NCI-H2029 (cell line): Measurements from ENCODE around the gene PCP4L1.

ENCODE experiments used
- DNase-seq: peaks from one replicate; lab custom pipeline; 2025; lab: John Stamatoyannopoulos, UW

Gene PCP4L1

DNA sequence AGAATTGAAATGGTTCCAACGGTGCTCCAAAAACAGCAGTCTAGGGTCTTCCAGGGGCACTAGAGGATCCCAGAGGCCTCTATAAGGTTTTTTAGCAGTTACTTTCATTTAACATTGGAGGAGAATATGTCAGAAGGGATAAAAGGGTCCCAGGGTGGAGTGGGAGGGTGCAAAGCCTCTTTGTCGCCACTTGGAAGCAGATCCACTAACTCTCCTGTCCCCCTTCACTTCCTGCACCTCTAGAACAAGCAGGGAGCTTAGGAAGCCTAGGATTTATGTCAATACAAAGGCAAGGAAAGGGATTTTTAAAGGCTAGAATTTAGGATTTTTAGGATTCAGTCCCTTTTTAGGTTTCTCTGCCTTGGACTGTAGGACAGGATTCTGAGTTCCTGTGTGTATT lies 8.3 kb downstream of the PCP4L1 start:
- no peak for DNase-seq

DNA sequence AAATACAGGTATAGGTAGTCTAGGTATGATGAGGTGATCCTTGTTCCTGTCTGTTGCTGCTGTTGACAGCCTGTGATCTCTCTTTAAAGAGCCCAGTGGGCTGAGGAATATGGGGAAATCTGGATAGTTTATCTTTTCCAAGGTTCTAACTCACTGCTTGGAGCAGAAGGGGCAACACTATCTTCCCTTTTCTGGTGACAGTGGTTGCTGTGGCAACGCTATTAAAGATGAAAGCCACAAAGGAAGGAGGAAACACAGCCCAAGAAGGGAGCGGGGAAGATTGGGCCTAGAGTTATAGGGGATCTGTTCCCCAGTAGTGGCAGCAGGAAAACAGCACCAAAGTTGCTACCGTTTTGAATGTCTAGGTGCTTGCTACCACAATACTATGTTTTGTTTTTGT lies 8.8 kb downstream of the PCP4L1 start:
- DNase-seq = no peak

DNA sequence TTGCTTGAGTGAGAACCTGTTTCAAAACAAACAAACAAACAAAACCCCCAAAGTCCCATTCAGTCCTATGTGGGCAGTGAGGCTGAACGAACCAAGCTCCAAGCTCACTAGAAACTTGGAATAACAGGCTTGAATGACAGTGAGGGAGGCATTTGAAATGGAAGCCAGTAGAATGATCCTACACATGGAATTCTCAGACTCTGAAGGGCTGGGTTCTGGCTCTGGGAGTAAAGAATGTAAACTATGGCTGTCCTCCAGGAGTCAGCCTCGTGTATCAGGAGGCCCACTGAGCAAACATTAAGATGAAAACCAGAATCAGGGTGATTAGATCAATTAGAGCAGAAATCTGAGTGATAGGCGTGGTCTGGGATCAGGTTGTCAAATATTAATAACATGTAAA lies 14.9 kb downstream of the PCP4L1 start:
- DNase-seq = no peak

DNA sequence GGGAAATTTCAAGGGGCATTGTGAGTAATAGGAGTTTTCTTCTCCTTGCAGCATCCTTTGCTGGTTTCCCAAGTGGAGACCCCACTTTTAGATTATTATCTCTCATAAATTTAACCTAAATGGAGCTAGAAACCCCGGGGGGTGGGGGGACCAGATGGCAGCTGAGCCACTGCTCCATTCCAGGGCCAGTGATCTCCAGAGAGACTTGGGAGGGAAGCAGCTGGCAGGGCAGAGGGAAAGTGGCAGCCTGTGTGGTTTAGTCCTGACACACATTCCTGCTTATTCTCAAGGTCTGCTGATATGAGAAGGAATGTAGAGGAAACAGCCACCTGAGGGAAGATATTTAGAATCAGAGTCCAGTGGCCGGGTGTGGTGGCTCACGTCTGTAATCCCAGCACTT lies 16.3 kb downstream of the PCP4L1 start:
- no peak for DNase-seq

DNA sequence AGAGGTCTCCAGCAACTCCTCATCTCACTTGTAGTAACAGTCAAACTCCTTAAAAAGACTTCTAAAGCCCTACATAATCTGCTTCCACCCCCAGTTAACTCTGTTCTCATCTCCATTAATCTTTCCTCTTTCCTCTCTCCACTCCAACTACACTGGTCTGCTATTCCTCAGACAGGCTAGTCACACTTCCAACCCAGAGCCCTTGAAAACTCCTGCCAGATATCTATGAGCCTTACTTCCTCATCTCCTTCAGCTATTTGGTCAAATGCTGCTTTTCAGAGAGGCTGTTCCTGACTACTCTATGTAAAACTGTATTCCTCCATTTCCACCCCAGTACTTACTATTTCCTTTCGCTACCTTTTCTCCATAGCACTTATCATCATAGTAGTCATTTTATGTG lies 24.4 kb downstream of the PCP4L1 start:
- no peak for DNase-seq

DNA sequence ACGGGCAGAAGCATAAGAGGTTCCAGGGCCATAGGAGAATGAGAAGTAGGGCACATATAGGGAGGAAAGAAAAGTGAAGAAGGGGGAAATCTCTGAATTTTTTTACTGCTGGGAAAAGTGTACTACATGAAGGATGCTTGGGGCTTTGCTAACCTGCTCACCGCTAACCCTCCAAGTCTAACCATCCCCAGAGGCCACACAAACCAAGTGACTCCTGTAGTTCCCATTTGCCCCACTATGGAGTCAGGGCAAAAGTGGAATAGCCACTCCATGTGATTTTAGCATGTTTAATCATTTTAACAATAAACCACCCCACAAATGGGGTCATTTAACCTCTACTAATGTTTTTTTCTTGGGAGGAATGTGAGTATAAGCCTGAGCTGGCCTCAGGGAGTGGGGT lies 26.6 kb downstream of the PCP4L1 start:
- no peak for DNase-seq

DNA sequence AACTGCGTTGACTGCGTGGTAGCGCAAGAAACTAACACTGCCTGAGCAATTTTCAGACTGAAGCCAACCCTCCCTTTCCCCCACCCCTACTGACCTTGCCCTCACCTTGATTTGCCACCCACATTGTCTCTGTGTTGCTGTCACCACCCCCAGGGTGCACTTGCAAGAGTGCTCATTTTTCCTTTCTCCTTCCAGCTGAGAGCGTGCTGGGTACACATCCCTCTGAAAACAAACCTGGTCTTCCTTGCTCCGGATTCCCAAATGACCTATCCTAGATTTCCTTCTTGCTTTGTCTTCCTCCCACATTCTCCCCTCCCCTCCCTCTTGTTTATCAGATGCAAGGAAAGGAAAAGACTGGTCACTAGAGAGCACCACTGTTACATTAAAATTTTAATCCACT lies 27.0 kb downstream of the PCP4L1 start:
- no peak for DNase-seq

DNA sequence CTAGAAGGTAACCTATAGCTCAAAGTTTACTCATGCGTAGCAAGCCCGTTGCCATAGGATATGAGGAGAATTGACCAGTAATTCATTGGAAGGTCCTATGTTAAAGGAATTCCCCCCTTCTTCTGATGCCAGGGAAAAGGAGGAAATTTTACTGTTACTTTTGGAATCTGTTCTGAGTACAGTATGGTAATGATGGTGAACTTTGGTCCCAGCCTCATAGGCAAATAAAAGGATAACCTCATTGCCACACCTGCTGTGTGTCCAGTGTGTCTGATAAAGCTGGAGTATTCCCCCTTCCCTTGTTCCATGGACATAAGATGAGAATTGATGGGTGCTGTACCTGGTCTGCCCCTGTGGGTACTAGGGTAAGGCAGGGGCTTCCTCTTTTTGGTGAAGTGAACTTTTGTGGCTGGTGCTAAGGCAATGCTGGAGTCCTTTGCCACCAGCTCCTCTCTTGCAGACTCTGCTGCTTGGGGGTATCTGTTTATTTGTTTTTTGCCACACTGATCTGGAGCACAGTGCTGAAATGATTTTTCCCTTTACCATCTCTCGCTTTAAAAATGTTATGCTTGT lies 29.0 kb downstream of the PCP4L1 start:
- no peak for DNase-seq

DNA sequence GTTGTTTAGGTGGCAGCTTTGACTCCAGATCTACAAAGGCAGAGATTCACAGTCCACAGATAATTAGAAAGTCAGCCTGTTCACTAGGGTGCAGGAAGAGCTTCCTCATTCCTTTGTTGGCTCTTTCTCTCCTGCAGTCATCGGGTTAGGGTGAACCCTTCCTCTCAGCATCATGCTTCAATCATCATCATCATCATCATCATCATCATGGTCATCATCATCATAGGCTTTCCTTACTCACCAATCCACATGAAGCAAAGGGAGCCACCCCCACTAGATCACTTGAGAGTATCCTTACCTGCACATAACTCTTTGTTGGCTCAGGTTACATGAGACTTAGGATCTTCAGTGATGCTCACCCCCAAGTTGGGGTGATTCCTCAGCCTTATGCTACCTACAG lies 32.2 kb downstream of the PCP4L1 start:
- DNase-seq = no peak

DNA sequence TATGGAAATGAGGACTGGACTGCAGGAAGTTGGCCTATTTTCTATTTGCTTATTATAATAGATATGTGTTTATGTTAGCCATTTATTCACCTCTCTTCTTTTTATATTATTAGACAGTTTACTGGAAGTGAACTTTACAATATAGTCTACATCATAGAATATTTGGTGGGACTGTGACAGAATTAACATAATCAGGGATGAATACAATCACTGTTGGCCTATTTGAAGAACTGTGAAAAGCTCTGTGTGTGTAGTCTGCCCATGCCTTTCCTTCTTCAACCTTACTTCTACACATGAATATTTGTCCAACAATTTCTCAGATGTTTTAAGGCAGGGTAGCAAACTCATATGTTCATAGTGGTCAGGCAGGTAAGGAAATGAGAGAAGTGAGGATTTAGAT lies 38.9 kb downstream of the PCP4L1 start:
- DNase-seq = no peak

DNA sequence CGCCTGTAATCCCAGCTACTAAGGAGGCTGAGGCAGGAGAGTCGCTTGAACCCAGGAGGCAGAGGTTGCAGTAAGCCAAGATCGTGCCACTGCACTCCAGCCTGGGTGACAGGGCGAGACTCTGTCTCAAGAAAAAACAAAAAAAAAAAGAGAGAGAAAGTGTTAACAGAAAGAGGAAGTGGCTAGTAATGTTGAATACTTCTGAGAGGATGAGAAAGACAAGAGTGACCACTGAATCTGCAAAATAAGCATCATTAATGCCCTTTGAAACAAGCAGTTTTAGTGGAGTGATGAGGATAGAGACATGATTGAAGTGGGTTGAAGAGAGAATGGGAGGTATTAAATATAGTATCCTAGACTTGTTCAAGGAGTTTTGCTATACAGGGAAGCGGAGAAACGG lies 39.6 kb downstream of the PCP4L1 start:
- no peak for DNase-seq

DNA sequence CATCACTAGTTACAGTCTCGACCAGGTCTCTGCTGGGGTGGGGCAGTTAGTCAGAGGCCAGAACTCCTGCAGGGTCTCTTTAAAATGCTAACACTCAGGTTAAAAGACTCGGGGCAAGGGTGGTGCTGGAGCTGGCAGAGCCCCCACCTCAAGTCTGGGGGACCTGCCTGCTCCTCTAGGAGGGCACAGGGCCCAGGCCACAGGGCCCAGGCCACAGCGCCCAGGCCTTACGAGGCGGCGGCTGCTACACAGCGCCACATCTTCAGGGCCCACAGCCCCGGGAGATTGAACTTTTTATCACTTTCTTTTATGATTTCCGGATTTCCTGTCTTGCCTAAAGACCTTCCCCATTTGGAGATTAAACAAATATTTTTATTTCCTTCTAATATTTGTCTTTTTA lies 40.8 kb downstream of the PCP4L1 start:
- DNase-seq = no peak

DNA sequence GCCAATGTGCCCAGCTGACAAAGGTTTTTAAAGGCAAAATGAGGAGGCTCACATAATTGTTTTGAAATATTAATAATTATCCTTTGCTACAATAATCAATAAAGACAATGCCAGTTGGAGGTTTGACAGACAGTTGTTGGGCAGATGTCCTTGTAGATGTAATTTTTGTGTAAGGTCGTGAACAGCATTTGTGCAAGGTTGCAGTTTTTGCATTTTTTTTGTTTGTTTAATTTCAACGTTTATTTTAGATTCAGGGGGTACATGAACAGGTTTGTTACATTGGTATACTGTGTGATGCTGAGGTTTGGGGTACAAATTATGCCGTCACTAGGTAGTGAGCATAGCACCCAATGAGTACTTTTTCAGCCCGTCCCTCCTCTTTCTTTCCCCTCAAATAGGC lies 41.9 kb downstream of the PCP4L1 start:
- DNase-seq = no peak

DNA sequence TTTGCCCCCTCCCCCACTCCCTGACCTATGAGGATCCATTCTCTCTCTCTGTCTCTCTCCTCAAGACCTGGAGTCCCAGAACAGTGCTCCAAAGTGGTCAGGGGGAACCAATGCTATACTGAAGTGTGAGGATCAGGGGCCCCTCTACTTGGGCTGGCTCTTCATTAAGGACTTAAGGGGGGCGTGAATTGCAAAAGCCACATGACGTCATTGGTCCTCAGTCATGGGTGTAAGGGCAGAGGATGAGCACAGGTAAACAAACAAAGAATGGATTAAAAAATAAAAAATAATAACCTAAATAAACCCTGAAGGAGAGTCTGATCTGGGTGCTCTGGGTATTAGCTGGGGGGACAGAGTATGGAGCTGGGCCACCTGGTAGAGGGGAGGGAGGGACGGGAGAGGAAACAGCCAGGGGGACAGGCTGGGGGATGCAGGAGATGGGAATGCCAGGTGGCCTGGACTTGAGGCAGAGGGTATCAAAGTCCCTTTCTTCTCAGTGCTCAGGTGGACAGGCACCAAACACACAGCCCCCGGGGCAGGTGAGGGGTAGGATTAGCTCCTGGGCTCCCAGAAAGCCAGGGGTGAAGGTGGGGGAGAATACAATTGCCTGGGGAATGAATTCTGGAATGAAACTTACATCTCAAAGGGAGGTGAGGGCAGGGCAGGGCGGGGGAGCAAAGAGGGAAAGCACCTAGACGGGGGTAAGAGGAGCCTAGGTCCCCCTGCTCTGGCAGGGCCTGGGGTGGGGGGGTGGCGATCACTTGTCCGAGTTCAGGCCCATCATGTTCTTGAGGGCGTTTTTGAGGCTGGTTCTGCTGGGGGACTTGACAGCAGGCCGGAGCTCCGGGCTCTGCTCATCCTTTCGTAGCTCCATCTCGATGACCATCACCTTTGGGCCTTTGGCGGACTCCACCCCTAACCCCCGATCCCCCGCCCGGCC lies 46.7 kb downstream of the PCP4L1 start:
- DNase-seq = no peak

DNA sequence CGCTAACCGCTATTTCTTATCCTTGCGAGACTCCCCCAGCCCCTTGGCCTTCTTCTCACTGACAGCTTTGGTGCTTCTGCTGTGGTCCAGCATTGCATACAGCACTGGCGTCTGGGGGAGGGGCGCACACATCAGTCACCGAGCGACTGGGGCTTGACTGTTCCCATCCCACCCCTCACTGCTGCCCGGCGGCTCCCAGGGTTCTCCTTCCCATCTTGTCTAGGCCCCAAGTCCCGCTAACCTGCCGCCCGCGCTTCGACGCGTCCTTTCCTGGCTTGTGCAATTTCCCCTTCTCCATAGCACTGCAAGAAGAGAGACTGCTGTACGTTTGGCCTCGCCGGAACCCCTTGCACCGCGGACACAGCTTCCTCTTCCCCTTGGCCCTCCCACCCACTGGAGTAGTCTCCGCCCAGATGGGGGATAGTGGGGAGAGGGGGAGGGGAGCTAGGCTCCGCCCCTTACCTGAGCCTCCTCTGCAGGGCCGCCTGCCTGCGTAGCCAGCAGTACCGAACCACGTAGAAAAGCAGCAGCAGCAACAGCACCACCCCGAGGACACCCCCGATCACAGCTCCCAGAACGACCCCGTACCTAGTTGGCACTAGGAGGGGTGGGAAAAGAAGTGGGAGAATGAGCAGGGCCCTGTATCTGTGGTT lies 47.4 kb downstream of the PCP4L1 start:
- DNase-seq = peak; percentile 68

DNA sequence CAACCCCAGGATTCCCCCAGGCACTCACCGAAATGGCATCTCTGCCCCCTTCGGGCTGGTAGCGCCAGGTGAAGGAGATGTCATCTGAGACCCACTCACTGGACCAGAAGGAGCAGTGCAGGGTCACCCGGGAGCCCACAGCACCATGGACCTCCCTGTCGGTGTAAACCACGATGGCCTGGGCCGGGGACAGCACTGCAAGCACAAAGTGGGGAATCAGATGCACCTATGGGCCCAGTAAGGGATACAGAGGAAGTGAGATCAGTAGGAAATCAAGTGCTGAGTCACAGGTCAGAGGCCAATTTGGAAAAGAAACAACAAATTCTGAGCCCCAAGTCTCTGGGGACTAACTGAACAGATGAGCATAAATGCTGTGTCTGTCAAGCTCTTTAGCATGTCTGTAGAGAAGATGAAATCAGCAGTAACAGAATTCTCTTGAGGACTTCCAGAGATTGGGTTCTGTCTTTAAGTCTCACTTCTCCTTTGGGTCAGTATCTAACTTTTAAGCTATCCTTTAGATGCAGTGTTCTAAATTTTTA lies 48.8 kb downstream of the PCP4L1 start:
- no peak for DNase-seq

DNA sequence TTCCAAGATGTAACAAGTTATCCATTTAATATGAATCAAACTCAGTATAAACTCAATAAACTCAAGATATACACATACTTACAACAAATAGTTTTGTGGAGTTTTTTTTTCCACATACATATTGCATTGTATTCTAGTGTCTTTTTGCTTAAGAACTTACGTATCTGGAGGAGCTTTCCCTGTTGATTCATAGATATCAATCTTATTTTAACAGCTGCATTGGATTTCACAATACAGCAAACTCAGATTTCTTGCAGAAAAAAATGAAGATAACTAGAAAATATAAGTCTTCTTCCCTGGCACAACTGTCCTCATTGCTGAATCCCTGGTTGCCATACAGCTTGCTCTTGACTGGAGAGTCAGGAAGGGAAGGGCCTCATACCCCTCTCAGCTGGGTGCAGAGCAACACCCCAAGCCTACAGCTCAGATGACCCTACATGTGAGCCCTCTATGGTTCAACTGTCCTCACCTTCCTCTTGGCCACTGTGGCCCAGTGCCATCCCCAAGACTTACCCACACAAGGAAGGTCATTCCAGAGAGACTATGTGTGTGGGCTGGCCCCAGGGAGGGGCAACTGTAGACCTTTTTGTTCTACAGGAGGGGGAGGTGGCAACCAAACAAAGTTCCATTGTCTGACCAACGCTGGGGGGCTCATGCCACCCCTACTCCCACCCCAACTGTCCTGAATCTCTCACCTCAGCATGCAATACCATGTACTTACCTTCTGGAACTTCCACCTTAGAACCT lies 49.5 kb downstream of the PCP4L1 start:
- DNase-seq = no peak

DNA sequence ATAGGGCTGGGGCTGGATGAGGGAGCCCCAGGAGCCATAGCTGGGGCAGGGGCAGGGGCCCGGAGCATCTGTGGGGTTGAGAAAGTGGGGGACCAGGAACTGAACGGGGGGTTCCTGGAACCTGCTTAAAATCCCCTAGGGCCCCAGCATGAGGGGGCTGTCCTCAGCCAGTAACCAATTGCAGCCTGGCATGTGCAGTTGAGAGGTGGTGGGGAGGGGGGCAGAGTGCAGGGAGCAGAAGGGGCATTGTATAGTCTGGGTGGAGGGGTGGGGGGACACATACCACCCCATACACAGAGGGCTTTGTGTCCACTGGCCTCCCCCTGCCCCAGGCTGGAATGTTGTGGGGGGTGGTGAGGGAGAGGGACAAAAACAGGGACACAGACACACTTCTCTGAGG lies 51.3 kb downstream of the PCP4L1 start, which contains the start of gene MPZ:
Gene MPZ, minus strand, starts transcription at position 101 of the 400 bp plus-strand sequence. Its CDS starts 63 bp downstream, at position 38.
- no peak for DNase-seq

DNA sequence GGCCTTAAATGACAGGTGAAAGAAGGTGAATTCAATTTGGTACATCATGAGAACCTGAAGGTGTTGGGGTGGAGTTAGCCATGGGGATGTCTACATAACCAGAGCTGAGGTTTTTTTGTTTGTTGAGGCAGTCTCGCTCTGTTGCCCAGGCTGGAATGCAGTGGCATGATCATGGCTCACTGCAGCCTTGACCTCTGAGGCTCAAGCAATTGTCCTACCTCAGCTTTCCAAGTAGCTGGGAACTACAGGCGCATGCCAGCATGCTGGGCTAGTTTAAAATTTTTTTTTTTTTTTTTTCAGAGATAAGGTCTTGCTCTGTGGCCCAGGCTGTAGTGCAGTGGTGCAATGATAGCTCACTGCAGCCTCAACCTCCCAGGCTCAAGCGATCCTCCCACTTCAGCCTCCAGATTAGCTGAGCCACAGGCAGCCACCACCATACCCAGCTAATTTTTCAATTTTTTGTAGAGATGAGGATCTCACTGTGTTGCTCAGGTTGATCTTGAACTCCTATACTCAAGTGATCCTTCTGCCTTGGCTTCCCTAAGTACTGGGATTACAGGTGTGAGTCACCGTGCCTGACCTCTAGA lies 53.1 kb downstream of the PCP4L1 start:
- no peak for DNase-seq

DNA sequence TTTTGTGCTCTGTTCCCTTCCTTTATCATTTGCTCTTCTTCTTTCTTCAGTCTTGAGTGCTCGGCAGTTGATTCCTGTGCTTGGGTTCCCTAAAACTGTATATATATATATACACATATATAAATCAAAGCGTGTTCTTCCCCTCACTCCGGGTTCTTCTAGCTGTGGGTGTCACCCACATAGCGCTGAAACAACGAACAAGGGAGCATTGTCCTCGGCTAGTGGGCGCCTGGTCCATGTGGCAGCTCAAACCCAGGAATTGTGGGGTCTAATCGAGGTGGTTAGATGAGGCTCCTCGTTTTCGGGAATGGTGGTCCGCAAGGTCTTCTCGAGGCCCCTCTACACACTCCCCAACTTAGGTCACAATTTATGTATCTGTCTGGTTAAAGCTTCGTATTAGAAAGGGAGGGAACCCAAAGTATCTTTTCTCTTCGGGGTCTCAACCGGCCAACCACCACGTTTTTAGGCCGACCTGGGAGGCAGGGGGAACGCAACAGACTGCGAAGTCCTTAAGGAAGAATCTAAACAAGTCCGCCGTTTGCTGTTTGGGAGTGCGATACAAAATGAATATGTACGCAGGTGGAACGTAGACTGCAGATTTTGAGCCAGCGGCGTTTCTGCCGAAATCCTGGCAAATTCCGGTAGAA lies 55.1 kb downstream of the PCP4L1 start:
- no peak for DNase-seq
